ENCODE measurements around the gene HRCT1. TPM values are rescaled to one million over a fixed set of nuclear protein-coding genes. Genes with fewer than 3 reads are reported as not detected.
"Not testable (repeated sequence)": the region's sequence is repeated elsewhere in the genome, so short reads cannot be mapped to it uniquely, and the experiment has no call there.

The HRCT1 gene
- total RNA-seq, 1 donor = not detected

DNA sequence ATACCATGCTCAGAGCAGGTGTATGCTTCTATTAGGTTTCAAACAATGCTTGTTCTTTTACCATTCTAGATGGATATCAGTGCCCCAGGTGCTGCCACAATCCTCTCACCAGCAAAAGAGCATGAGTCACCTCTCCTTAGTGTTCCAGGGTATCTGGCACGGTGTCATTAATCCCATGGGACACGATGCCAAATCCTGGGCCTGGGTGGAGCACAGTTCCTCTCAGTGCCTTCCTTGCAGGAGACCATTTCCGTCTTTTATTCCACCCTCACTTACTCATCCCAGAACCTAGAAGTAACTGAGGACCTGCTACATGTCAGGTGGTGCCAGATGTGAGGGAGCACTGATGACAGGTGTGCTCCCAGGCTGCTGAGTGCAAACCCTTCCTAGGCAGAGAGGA is 34.5 kb upstream of the HRCT1 start:
- Histone ChIP-seq H3K4me3 (ENCODE audit: low read length) (no peak overlapping the region), H3K27me3 (ENCODE audit: insufficient read depth, low read length) (peaks cover 16% of the 10 kb centered on the region), H3K9me3 (ENCODE audit: low read depth, low read length) (peaks cover 10% of the 10 kb centered on the region), H3K4me1 (ENCODE audit: insufficient read depth, low read length) (no peaks in the 10 kb centered on the region)

DNA sequence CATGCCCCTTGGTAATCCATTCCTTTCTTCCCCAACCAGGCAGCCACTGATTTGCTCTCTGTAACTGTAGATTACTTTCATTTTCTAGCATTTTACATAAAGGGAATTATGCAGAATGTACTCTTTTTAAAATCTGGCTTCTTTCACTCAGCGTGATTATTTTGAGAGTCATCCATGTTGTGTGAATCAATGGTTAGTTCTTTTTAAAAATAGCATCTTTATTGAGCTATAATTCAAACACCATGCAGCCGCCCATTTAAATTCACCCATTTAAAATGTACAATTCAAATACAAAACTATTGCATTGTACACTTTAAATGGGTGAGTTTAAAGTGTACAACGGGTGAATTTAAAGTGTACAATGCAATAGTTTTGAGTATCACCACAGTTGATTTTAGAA is 33.5 kb upstream of the HRCT1 start:
- H3K9me3 ChIP-seq (ENCODE audit: low read depth, low read length) = peaks cover 19% of the 10 kb centered on the region
- H3K4me1 ChIP-seq (ENCODE audit: insufficient read depth, low read length) = no peaks in the 10 kb centered on the region
- H3K27me3 ChIP-seq (ENCODE audit: insufficient read depth, low read length) = peaks cover 24% of the 10 kb centered on the region
- H3K4me3 ChIP-seq (ENCODE audit: low read length) = no peak overlapping the region

DNA sequence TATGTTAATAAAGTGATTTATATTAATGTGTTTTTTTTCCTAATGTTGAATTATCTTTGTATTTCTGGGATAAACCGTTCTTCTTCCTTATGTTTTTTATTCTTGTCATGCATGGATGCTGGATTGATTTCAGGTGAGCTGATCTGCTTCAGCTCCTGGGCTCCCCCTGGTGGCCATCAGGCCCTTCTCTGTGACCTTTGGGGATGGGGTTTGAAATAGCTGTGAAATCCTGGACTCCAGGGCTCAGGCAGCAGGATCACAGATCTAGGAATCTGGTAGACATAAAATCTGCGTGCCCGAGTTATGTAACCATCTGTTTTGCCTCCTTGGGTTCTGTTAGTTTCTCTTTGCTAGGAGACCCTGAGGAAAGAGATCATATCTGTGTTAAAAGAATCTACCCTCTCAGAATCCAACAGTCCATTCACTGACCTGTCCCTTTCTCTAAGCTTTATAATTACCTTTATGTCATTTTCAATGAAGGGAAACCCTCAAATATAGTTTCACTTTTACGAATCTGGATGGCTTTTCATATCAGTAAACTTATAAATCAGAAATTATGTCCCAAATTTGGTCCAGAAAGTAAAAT is 23.6 kb upstream of the HRCT1 start:
- Histone ChIP-seq H3K27me3 (ENCODE audit: insufficient read depth, low read length) (peaks cover 14% of the 10 kb centered on the region), H3K9me3 (ENCODE audit: low read depth, low read length) (peaks cover 7% of the 10 kb centered on the region), H3K4me3 (ENCODE audit: low read length) (no peak overlapping the region), H3K4me1 (ENCODE audit: insufficient read depth, low read length) (no peaks in the 10 kb centered on the region)

GRCh38 chr9:35882996-35883395 is 23.0 kb upstream of the HRCT1 start:
- H3K27me3 ChIP-seq (ENCODE audit: insufficient read depth, low read length) = peaks cover 11% of the 10 kb centered on the region

GRCh38 chr9:35884908-35885307 is 21.1 kb upstream of the HRCT1 start:
- not testable (repeated sequence) for H3K9me3 ChIP-seq (ENCODE audit: low read depth, low read length); H3K4me1 ChIP-seq (ENCODE audit: insufficient read depth, low read length); H3K4me3 ChIP-seq (ENCODE audit: low read length)
- peaks cover 14% of the 10 kb centered on the region for H3K27me3 ChIP-seq (ENCODE audit: insufficient read depth, low read length)

More at GRCh38 chr9:35882996-35883395, 23.0 kb upstream of the HRCT1 start:
- H3K4me3 ChIP-seq (ENCODE audit: low read length) = no peak overlapping the region
- peaks cover under 1% of the 10 kb centered on the region for H3K9me3 ChIP-seq (ENCODE audit: low read depth, low read length)
- H3K4me1 ChIP-seq (ENCODE audit: insufficient read depth, low read length) = no peaks in the 10 kb centered on the region

- no peaks in the 10 kb centered on the region for H3K9me3 ChIP-seq (ENCODE audit: low read depth, low read length)
- no peak overlapping the region for H3K4me3 ChIP-seq (ENCODE audit: low read length)
- H3K4me1 ChIP-seq (ENCODE audit: insufficient read depth, low read length) = peaks cover 10% of the 10 kb centered on the region
- H3K27me3 ChIP-seq (ENCODE audit: insufficient read depth, low read length) = peaks cover 14% of the 10 kb centered on the region
Observed at GRCh38 chr9:35891646-35892045, 14.4 kb upstream of the HRCT1 start.

DNA sequence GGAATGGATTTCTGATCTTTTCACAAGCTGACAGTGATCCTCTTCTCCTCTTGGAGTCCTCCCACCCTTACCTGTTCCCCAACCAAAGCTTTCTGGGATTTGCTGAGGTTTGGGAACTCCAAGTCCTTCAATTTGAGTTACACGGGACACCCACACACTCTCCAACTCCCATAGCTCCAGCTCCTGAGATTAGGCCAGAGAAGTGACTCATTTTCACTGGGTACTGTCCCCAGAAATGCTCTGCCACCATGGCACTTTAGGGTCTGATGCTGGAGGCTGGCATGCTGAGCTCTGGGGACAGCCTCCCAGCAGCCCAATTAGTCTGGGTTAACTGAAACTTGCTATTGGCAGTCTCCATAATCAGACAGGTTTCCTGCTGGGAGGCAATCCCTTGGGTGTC is 14.0 kb upstream of the HRCT1 start:
- no peaks in the 10 kb centered on the region for H3K9me3 ChIP-seq (ENCODE audit: low read depth, low read length)
- H3K4me1 ChIP-seq (ENCODE audit: insufficient read depth, low read length) = peaks cover 10% of the 10 kb centered on the region
- no peak overlapping the region for H3K4me3 ChIP-seq (ENCODE audit: low read length)
- H3K27me3 ChIP-seq (ENCODE audit: insufficient read depth, low read length) = peaks cover 14% of the 10 kb centered on the region

DNA sequence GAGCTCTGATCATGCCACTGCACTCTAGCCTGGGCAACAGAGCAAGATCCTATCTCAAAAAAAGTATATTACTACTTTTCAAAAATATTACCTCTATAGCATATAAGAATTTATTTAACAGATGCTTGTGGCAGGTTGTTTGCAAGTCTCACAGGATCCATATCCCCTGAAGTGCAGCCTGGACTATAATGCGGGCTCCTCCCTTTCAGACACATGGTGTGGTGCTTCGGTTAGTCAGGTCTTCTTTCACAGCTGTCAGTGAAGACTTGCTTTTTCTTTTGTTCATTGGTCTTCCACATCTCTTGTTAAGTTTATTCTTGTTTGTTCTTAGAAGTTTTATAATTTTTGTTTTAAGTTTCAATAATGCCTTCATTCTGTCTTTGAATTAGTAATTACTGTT is 9.4 kb upstream of the HRCT1 start:
- H3K4me1 ChIP-seq (ENCODE audit: insufficient read depth, low read length) = peaks cover 7% of the 10 kb centered on the region
- peaks cover 21% of the 10 kb centered on the region for H3K27me3 ChIP-seq (ENCODE audit: insufficient read depth, low read length)
- H3K4me3 ChIP-seq (ENCODE audit: low read length) = no peak overlapping the region
- H3K9me3 ChIP-seq (ENCODE audit: low read depth, low read length) = no peaks in the 10 kb centered on the region

GRCh38 chr9:35897376-35898099 is 8.5 kb upstream of the HRCT1 start:
- peaks cover 21% of the 10 kb centered on the region for H3K27me3 ChIP-seq (ENCODE audit: insufficient read depth, low read length)
- H3K9me3 ChIP-seq (ENCODE audit: low read depth, low read length); H3K4me1 ChIP-seq (ENCODE audit: insufficient read depth, low read length); H3K4me3 ChIP-seq (ENCODE audit: low read length): not testable (repeated sequence)

DNA sequence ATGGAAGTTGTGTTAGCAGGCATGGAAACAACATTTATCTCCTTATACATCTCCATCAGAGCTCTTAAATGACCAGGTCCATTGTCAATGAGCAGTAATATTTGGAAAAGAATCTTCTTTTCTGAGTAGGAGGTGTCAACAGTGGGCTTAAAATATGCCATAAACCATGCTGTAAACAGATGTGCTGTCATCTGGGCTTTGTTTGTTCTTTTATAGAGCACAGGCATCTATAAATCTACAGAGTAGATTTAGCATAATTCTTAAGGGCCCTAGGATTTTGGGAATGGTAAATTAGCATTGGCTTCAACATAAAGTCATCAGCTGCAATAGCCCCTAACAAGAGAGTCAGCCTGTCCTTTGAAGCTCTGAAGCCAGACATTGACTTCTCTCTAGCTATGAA is 7.7 kb upstream of the HRCT1 start:
- Histone ChIP-seq H3K27me3 (ENCODE audit: insufficient read depth, low read length) (peaks cover 19% of the 10 kb centered on the region), H3K4me3 (ENCODE audit: low read length) (no peak overlapping the region), H3K9me3 (ENCODE audit: low read depth, low read length) (no peaks in the 10 kb centered on the region), H3K4me1 (ENCODE audit: insufficient read depth, low read length) (no peaks in the 10 kb centered on the region)

GRCh38 chr9:35899021-35899420 is 7.0 kb upstream of the HRCT1 start:
- Histone ChIP-seq H3K4me1 (ENCODE audit: insufficient read depth, low read length) (no peaks in the 10 kb centered on the region), H3K4me3 (ENCODE audit: low read length) (no peak overlapping the region), H3K9me3 (ENCODE audit: low read depth, low read length) (no peaks in the 10 kb centered on the region), H3K27me3 (ENCODE audit: insufficient read depth, low read length) (peaks cover 18% of the 10 kb centered on the region)

GRCh38 chr9:35903049-35903448 is 3.0 kb upstream of the HRCT1 start:
- H3K9me3 ChIP-seq (ENCODE audit: low read depth, low read length) = no peaks in the 10 kb centered on the region
- H3K4me3 ChIP-seq (ENCODE audit: low read length) = no peak overlapping the region
- H3K4me1 ChIP-seq (ENCODE audit: insufficient read depth, low read length) = peaks cover 9% of the 10 kb centered on the region
- H3K27me3 ChIP-seq (ENCODE audit: insufficient read depth, low read length) = peaks cover 18% of the 10 kb centered on the region

GRCh38 chr9:35904338-35904737 is 1.7 kb upstream of the HRCT1 start:
- no peaks in the 10 kb centered on the region for H3K9me3 ChIP-seq (ENCODE audit: low read depth, low read length)
- H3K4me1 ChIP-seq (ENCODE audit: insufficient read depth, low read length) = peaks cover 21% of the 10 kb centered on the region
- peaks cover 14% of the 10 kb centered on the region for H3K27me3 ChIP-seq (ENCODE audit: insufficient read depth, low read length)
- H3K4me3 ChIP-seq (ENCODE audit: low read length) = no peak overlapping the region

DNA sequence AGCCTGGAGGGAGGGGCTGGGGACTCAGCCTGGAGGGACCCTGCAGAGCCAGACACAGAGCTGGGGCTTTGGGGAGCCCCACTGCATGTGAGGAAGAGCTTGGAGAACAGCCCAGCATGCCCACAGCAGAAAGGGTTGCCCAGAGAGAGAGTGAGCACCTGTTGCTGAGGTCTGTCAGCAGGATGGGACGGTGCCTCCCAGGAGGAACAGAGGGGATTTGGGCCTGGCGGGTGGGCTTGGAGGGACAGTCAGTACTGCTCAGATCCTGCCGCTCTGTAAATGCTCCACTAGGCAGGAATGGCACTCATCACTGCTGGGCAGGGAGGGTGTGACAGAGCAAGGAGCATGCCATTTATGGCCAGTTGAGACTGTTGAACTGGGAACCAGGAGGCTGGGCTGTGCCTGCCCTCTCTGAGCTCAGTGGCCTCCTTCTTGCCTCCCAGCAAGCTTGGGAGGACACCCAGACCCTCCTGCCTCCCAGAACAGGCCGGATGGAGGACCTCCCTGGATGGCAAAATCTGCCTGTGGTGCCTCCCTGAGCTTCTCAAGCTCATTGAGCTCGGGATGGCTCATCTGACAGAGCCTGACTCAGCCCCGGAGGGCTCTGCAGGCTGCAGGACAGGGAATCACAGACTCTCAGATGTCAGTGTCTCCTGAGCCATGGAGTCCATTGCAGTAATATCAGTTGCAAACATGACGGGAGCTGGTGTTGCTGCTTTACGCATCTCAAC is 786 bp upstream of the HRCT1 start:
- Histone ChIP-seq H3K4me1 (ENCODE audit: insufficient read depth, low read length) (peaks cover 30% of the 10 kb centered on the region), H3K9me3 (ENCODE audit: low read depth, low read length) (no peaks in the 10 kb centered on the region), H3K4me3 (ENCODE audit: low read length) (no peak overlapping the region), H3K27me3 (ENCODE audit: insufficient read depth, low read length) (peaks cover 13% of the 10 kb centered on the region)

DNA sequence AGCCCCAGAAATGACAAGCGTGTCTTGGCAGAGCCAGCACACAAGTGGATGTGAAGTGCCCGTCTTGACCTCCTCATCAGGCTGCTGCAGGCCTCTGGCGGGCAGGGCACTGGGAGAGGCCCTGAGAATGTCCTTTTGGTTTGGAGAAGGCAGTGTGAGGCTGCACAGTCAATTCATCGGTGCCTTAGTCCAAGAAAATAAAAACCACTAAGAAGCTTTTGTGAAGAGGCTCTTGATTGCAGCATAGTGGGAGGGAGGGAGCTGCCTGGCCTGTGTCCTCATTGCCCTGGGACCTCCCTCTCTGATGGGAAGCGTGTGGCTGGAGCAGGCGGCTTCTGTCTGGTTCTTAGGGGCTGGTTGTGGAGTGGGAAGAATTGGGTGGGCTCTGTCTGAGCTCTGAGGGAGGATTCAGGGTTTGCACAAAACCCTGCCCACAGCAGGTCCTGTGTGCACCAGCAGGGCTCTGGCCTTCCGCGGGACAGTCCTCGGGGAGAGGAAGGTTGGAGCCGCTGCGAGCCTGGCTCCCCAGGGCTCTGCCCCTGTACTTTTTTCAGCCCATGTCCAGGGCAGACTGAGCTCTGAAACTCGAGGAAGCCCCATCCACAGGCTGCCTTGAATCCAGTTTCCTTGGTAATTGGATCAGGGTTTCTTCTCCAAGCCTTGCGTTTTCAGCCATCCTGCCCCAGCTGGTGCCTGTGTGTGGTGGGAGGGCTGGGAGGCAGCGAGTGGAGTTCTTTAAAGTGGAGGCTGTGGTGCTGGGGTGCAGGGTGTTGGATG is 1.1 kb downstream of the HRCT1 start:
- peaks cover 6% of the 10 kb centered on the region for H3K27me3 ChIP-seq (ENCODE audit: insufficient read depth, low read length)
- peaks cover 46% of the 10 kb centered on the region for H3K4me1 ChIP-seq (ENCODE audit: insufficient read depth, low read length)
- H3K4me3 ChIP-seq (ENCODE audit: low read length) = no peak overlapping the region
- no peaks in the 10 kb centered on the region for H3K9me3 ChIP-seq (ENCODE audit: low read depth, low read length)

Data from mononuclear cell (primary cell).